ENCODE data around the gene FLYWCH2.
"Not testable (repeated sequence)": the region's sequence is repeated elsewhere in the genome, so short reads cannot be mapped to it uniquely, and the experiment has no call there.

FLYWCH2 gene

GRCh38 chr16:2912330-2913199 lies 29.6 kb downstream of the FLYWCH2 start:
- no peak for DNase-seq (ENCODE audit: low spot score)

GRCh38 chr16:2913603-2914002 lies 30.6 kb downstream of the FLYWCH2 start:
- no peak for DNase-seq (ENCODE audit: low spot score)

- DNase-seq (ENCODE audit: low spot score): no peak
These were observed 31.2 kb downstream of the FLYWCH2 start for GRCh38 chr16:2914233-2914632.

GRCh38 chr16:2915196-2915929 lies 32.3 kb downstream of the FLYWCH2 start:
- DNase-seq (ENCODE audit: low spot score): no peak

GRCh38 chr16:2919511-2920255 lies 36.7 kb downstream of the FLYWCH2 start:
- peak; percentile 77 for DNase-seq (ENCODE audit: low spot score)

GRCh38 chr16:2923481-2923880 lies 40.5 kb downstream of the FLYWCH2 start:
- DNase-seq (ENCODE audit: low spot score): no peak

GRCh38 chr16:2924901-2925755 lies 42.1 kb downstream of the FLYWCH2 start:
- no peak for DNase-seq (ENCODE audit: low spot score)

- no peak for DNase-seq (ENCODE audit: low spot score)
These were observed 43.1 kb downstream of the FLYWCH2 start for GRCh38 chr16:2925951-2926649.

GRCh38 chr16:2926650-2926999 lies 43.6 kb downstream of the FLYWCH2 start:
- no peak for DNase-seq (ENCODE audit: low spot score)

- DNase-seq (ENCODE audit: low spot score): peak; percentile 86
These were observed 44.1 kb downstream of the FLYWCH2 start for GRCh38 chr16:2927010-2927646.

- not testable (repeated sequence) for DNase-seq (ENCODE audit: low spot score)
These were observed 45.1 kb downstream of the FLYWCH2 start for GRCh38 chr16:2928151-2928550.

GRCh38 chr16:2928796-2929195 lies 45.8 kb downstream of the FLYWCH2 start:
- no peak for DNase-seq (ENCODE audit: low spot score)

- no peak for DNase-seq (ENCODE audit: low spot score)
These were observed 46.7 kb downstream of the FLYWCH2 start for GRCh38 chr16:2929693-2930092.

GRCh38 chr16:2930236-2930635 lies 47.2 kb downstream of the FLYWCH2 start:
- no peak for DNase-seq (ENCODE audit: low spot score)

GRCh38 chr16:2931231-2931914 lies 48.4 kb downstream of the FLYWCH2 start:
- not testable (repeated sequence) for DNase-seq (ENCODE audit: low spot score)

- no peak for DNase-seq (ENCODE audit: low spot score)
These were observed 50.1 kb downstream of the FLYWCH2 start for GRCh38 chr16:2933136-2933535.

GRCh38 chr16:2933701-2934100 lies 50.7 kb downstream of the FLYWCH2 start:
- no peak for DNase-seq (ENCODE audit: low spot score)

- DNase-seq (ENCODE audit: low spot score): no peak
These were observed 51.4 kb downstream of the FLYWCH2 start for GRCh38 chr16:2934450-2934849.

GRCh38 chr16:2936436-2937011 lies 53.5 kb downstream of the FLYWCH2 start:
- DNase-seq (ENCODE audit: low spot score): no peak

Measured in SK-N-DZ (cell line).